22Rv1 (cell line): ENCODE data around the gene FAM174B.

Experiments used
- CTCF ChIP-seq: fragments of 450-650 bp; IDR thresholded peaks from 2 replicates; pipeline ENCODE4 v1.5.1; 2017; ENCODE audit warnings: mild to moderate bottlenecking
- ZFX ChIP-seq: fragments of 450-650 bp; IDR thresholded peaks from 2 replicates; pipeline ENCODE4 v1.6.1; 2017; ENCODE audit warnings: antibody characterized with exemption, borderline replicate concordance

GRCh38 chr15:92657486-92657885 is 1.9 kb upstream of the FAM174B start:
- no peak for TF ChIP-seq CTCF
- TF ChIP-seq ZFX: no peak
